GM13977 (cell line): ENCODE data around the gene CACNA1I.

ENCODE experiments used
- DNase-seq: peaks from one replicate; pipeline ENCODE4 v3.0.0; 2012; ENCODE audit warnings: low spot score
- in situ Hi-C: fragments of 300-500 bp; cut with MboI; formaldehyde crosslinking; loops from one replicate; pipeline ENCODE4 v1.12.0; 2022; ENCODE audit warnings: low sequenced_read_pairs, low pct_unique_long_range_greater_than_20kb, mixed read lengths, inconsistent platforms; ENCODE audit not compliant: unreplicated experiment
- TF ChIP-seq, protein P1 (sequence below): IDR thresholded peaks from 2 replicates; pipeline ENCODE4 v1.5.1; 2012; ENCODE audit warnings: mild to moderate bottlenecking, control low read depth; ENCODE audit not compliant: insufficient read depth; ENCODE audit errors: extremely low read depth, missing control alignments

Gene CACNA1I

DNA sequence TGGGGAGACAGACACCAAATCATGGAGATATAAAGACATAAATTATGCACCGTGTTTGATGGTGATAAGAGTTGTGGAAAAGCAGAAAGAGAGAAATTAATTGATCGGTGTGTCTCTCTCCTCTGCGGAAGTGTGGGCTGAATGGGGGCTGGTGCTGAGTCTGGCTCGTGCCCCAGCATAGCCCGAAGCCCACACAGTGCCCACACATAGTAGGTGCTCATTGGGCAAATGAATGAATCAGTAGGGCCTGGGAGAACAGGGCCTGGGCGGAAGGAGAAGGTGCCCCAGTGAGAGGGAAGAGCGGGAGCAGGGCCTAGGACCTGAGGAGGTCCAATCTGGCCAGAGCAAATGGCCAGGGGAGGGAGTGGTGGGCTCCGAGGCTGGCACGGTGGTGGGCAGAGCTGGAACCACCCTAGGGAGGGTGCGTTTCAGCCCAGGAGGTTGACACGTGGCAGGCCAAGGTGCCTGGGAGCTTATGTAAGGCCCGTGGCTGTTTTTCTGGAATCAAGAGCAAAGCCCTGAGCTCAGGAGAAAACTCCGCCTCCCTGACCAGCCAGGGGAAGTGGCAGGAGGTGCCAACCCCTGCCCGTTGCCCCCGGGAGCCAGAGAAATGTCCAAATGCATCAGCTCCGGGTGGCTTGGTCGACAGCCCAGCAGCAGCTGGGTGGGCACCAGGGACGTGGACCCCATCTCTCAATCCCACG lies 2.1 kb upstream of the CACNA1I start:
- TF ChIP-seq, protein P1, sequence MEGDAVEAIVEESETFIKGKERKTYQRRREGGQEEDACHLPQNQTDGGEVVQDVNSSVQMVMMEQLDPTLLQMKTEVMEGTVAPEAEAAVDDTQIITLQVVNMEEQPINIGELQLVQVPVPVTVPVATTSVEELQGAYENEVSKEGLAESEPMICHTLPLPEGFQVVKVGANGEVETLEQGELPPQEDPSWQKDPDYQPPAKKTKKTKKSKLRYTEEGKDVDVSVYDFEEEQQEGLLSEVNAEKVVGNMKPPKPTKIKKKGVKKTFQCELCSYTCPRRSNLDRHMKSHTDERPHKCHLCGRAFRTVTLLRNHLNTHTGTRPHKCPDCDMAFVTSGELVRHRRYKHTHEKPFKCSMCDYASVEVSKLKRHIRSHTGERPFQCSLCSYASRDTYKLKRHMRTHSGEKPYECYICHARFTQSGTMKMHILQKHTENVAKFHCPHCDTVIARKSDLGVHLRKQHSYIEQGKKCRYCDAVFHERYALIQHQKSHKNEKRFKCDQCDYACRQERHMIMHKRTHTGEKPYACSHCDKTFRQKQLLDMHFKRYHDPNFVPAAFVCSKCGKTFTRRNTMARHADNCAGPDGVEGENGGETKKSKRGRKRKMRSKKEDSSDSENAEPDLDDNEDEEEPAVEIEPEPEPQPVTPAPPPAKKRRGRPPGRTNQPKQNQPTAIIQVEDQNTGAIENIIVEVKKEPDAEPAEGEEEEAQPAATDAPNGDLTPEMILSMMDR = no peak
- no peak for DNase-seq
- in situ Hi-C loops = no loop called here

GRCh38 chr22:39569066-39569465 lies 1.5 kb upstream of the CACNA1I start:
- DNase-seq = no peak
- in situ Hi-C loops = no loop called here
- TF ChIP-seq, protein P1 = no peak

GRCh38 chr22:39570226-39570625 lies 327 bp upstream of the CACNA1I start:
- TF ChIP-seq, protein P1 = no peak
- DNase-seq = no peak
- in situ Hi-C loops = no loop called here

GRCh38 chr22:39571538-39571937 lies 985 bp downstream of the CACNA1I start:
- TF ChIP-seq, protein P1 = no peak
- DNase-seq = no peak
- in situ Hi-C loops = no loop called here

GRCh38 chr22:39574779-39575551 lies 4.4 kb downstream of the CACNA1I start:
- in situ Hi-C loops = no loop called here
- TF ChIP-seq, protein P1 = no peak
- DNase-seq = no peak

DNA sequence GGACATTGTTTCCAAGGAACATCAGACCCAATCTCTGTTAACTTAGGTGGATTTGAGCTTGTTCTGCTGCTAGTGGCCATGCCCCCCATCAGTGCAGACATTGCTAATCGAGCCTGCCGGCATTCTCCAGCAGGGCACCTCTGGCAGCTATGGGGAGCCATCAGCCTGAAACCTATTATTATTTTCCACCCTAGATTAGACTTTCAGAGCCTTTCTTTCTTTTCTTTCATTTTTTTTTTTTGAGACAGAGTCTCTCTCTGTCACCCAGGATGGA lies 4.9 kb downstream of the CACNA1I start:
- no peak for DNase-seq
- in situ Hi-C loops = no loop called here
- TF ChIP-seq, protein P1 = no peak
